ENCODE measurements around the gene IRX1. TPM values are rescaled to one million over a fixed set of nuclear protein-coding genes. Genes with fewer than 3 reads are reported as not detected.

The IRX1 gene
- total and polyA plus RNA-seq, 4 donors = 0.33 TPM; not detected in 3

DNA sequence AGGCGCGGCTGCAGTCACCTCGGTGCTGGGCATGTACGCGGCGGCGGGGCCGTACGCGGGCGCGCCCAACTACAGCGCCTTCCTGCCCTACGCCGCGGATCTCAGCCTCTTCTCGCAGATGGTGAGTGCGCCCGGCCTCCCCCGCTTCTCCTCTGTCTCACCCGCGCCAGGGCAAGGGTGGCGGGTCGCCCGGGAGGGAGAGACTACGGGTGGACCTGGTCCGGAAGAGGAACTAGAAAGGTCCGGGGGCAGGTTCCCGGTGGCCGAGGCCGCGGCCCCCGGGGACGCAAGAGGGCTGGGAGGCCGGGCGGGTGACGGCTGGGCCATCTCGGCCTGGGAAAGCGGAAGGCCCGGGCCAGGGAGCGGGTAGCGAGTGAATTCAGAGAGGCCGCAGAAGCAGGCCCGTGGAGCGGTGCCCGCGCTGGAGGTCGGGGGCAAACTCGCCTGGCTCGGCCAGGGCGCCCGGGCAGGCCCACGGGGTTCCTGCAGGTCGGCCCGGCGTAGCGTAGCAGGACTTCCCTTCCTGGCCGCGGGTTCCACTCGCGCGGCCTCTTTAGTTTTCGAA, 711 bp downstream of the IRX1 start:
- Histone ChIP-seq H3K4me1 (ENCODE audit: control insufficient read depth in 4 of 4, insufficient read depth in 4 of 4, low read length in 3 of 4) (peaks cover 3 to 28% (median 10%) of the 10 kb centered on the region in 4 donors), H3K27me3 (ENCODE audit: control insufficient read depth in 4 of 4, insufficient read depth in 4 of 4, low read length in 3 of 4) (peaks cover 4 to 50% (median 11%) of the 10 kb centered on the region in 4 donors), H3K9ac (ENCODE audit: low read depth in 1 of 2, low read length in 2 of 2) (no peak overlapping the region), H3K36me3 (ENCODE audit: control insufficient read depth in 4 of 4, insufficient read depth in 3 of 4, low read depth in 1 of 4, low read length in 3 of 4) (no peaks in the 10 kb centered on the region), H3K9me3 (ENCODE audit: control insufficient read depth in 4 of 4, low read length in 3 of 4) (no peaks in the 10 kb centered on the region), H3K4me3 (ENCODE audit: low read depth in 1 of 3, low read length in 3 of 3) (no peak overlapping the region), H3K27ac (ENCODE audit: low read depth in 1 of 2, low read length in 2 of 2) (no peak overlapping the region)
- no peak for TF ChIP-seq NR2F2 (IDR thresholded peaks at IDR 0.05)
- TF ChIP-seq, protein P1, sequence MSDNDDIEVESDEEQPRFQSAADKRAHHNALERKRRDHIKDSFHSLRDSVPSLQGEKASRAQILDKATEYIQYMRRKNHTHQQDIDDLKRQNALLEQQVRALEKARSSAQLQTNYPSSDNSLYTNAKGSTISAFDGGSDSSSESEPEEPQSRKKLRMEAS (IDR thresholded peaks at IDR 0.05) = no peak
- no peak for TF ChIP-seq HNF4G (IDR thresholded peaks at IDR 0.05)
- TF ChIP-seq, protein P2, sequence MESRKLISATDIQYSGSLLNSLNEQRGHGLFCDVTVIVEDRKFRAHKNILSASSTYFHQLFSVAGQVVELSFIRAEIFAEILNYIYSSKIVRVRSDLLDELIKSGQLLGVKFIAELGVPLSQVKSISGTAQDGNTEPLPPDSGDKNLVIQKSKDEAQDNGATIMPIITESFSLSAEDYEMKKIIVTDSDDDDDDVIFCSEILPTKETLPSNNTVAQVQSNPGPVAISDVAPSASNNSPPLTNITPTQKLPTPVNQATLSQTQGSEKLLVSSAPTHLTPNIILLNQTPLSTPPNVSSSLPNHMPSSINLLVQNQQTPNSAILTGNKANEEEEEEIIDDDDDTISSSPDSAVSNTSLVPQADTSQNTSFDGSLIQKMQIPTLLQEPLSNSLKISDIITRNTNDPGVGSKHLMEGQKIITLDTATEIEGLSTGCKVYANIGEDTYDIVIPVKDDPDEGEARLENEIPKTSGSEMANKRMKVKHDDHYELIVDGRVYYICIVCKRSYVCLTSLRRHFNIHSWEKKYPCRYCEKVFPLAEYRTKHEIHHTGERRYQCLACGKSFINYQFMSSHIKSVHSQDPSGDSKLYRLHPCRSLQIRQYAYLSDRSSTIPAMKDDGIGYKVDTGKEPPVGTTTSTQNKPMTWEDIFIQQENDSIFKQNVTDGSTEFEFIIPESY (IDR thresholded peaks at IDR 0.05) = no peak
- no peak for TF ChIP-seq YY1 (IDR thresholded peaks at IDR 0.05)
- no peak for TF ChIP-seq FOXA1 (IDR thresholded peaks at IDR 0.05)
- TF ChIP-seq, protein P3, sequence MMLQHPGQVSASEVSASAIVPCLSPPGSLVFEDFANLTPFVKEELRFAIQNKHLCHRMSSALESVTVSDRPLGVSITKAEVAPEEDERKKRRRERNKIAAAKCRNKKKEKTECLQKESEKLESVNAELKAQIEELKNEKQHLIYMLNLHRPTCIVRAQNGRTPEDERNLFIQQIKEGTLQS (IDR thresholded peaks at IDR 0.05) = no peak
- TF ChIP-seq TAF1 (conservative IDR thresholded peaks at IDR 0.05) = no peak
- TF ChIP-seq RXRA (IDR thresholded peaks at IDR 0.05) = no peak
- TF ChIP-seq, protein P4, sequence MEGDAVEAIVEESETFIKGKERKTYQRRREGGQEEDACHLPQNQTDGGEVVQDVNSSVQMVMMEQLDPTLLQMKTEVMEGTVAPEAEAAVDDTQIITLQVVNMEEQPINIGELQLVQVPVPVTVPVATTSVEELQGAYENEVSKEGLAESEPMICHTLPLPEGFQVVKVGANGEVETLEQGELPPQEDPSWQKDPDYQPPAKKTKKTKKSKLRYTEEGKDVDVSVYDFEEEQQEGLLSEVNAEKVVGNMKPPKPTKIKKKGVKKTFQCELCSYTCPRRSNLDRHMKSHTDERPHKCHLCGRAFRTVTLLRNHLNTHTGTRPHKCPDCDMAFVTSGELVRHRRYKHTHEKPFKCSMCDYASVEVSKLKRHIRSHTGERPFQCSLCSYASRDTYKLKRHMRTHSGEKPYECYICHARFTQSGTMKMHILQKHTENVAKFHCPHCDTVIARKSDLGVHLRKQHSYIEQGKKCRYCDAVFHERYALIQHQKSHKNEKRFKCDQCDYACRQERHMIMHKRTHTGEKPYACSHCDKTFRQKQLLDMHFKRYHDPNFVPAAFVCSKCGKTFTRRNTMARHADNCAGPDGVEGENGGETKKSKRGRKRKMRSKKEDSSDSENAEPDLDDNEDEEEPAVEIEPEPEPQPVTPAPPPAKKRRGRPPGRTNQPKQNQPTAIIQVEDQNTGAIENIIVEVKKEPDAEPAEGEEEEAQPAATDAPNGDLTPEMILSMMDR (IDR thresholded peaks at IDR 0.05; ENCODE audit: low read depth, low read length, missing input control) = no peak
- TF ChIP-seq HNF4A (conservative IDR thresholded peaks at IDR 0.05) = no peak
- TF ChIP-seq EGR1 (IDR thresholded peaks at IDR 0.05; ENCODE audit: low read depth in 2 of 2) = no peak
- TF ChIP-seq RAD21 (IDR thresholded peaks at IDR 0.05) = no peak
- TF ChIP-seq JUND (IDR thresholded peaks at IDR 0.05) = no peak
- TF ChIP-seq FOXA2 (IDR thresholded peaks at IDR 0.05) = no peak
- TF ChIP-seq, protein P5, sequence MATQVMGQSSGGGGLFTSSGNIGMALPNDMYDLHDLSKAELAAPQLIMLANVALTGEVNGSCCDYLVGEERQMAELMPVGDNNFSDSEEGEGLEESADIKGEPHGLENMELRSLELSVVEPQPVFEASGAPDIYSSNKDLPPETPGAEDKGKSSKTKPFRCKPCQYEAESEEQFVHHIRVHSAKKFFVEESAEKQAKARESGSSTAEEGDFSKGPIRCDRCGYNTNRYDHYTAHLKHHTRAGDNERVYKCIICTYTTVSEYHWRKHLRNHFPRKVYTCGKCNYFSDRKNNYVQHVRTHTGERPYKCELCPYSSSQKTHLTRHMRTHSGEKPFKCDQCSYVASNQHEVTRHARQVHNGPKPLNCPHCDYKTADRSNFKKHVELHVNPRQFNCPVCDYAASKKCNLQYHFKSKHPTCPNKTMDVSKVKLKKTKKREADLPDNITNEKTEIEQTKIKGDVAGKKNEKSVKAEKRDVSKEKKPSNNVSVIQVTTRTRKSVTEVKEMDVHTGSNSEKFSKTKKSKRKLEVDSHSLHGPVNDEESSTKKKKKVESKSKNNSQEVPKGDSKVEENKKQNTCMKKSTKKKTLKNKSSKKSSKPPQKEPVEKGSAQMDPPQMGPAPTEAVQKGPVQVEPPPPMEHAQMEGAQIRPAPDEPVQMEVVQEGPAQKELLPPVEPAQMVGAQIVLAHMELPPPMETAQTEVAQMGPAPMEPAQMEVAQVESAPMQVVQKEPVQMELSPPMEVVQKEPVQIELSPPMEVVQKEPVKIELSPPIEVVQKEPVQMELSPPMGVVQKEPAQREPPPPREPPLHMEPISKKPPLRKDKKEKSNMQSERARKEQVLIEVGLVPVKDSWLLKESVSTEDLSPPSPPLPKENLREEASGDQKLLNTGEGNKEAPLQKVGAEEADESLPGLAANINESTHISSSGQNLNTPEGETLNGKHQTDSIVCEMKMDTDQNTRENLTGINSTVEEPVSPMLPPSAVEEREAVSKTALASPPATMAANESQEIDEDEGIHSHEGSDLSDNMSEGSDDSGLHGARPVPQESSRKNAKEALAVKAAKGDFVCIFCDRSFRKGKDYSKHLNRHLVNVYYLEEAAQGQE (IDR thresholded peaks at IDR 0.05) = no peak
- DNase-seq (ENCODE audit: low spot score) = no peak
- WGBS = 4% methylated on average over 63 of the region's 63 CpGs

DNA sequence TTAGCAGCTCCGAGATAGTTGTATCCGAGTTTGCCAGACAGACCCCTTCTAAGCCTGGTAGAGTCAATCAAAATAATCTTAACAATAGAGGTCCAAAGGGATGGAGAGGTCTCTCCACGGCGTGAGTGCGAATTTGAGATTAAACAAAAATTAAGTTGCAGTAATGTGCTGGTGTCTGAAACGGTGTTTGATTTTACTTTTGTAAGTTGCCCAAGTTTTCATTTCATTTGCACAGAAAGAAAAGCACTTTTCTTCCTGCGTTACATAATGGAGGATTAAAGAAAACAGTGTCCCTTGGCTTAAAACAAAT, 1.2 kb downstream of the IRX1 start:
- Histone ChIP-seq H3K9me3 (ENCODE audit: control insufficient read depth in 4 of 4, low read length in 3 of 4) (no peaks in the 10 kb centered on the region), H3K27ac (ENCODE audit: low read depth in 1 of 2, low read length in 2 of 2) (no peak overlapping the region), H3K4me3 (ENCODE audit: low read depth in 1 of 3, low read length in 3 of 3) (no peak overlapping the region), H3K9ac (ENCODE audit: low read depth in 1 of 2, low read length in 2 of 2) (no peak overlapping the region), H3K36me3 (ENCODE audit: control insufficient read depth in 4 of 4, insufficient read depth in 3 of 4, low read depth in 1 of 4, low read length in 3 of 4) (no peaks in the 10 kb centered on the region), H3K4me1 (ENCODE audit: control insufficient read depth in 4 of 4, insufficient read depth in 4 of 4, low read length in 3 of 4) (peaks cover 3 to 28% (median 10%) of the 10 kb centered on the region in 4 donors), H3K27me3 (ENCODE audit: control insufficient read depth in 4 of 4, insufficient read depth in 4 of 4, low read length in 3 of 4) (peaks cover 4 to 50% (median 12%) of the 10 kb centered on the region in 4 donors)
- no peak for DNase-seq (ENCODE audit: low spot score)
- WGBS = 8% methylated on average over 7 of the region's 7 CpGs
- TF ChIP-seq EGR1 (IDR thresholded peaks at IDR 0.05; ENCODE audit: low read depth in 2 of 2) (no peak), YY1 (IDR thresholded peaks at IDR 0.05) (no peak), HNF4A (conservative IDR thresholded peaks at IDR 0.05) (no peak)
- TF ChIP-seq, protein P2 (IDR thresholded peaks at IDR 0.05) = no peak
